GM21529 (cell line): ENCODE measurements around the gene XPA.

Experiments
- ATAC-seq: cut with Tn5 transposase; IDR thresholded peaks from one replicate; pipeline ENCODE4 v1.9.1; 2021; ENCODE audit not compliant: unreplicated experiment

The XPA gene

GRCh38 chr9:97659771-97660170 is 37.4 kb downstream of the XPA start:
- ATAC-seq, result no peak

GRCh38 chr9:97658707-97659106 is 38.4 kb downstream of the XPA start:
- ATAC-seq, result no peak

GRCh38 chr9:97651646-97652045 is 45.5 kb downstream of the XPA start:
- no peak for ATAC-seq

- ATAC-seq, result no peak
Measured at GRCh38 chr9:97647996-97648395, 49.1 kb downstream of the XPA start.

- no peak for ATAC-seq
Measured at GRCh38 chr9:97645720-97646119, 51.4 kb downstream of the XPA start.

GRCh38 chr9:97640325-97640724 is 56.8 kb downstream of the XPA start:
- ATAC-seq, result no peak

GRCh38 chr9:97638666-97639065 is 58.5 kb downstream of the XPA start:
- no peak for ATAC-seq

GRCh38 chr9:97636903-97637302 is 60.2 kb downstream of the XPA start:
- ATAC-seq, result no peak

- no peak for ATAC-seq
Measured at GRCh38 chr9:97635026-97635425, 62.1 kb downstream of the XPA start.

- no peak for ATAC-seq
Measured at GRCh38 chr9:97633859-97634490, 63.2 kb downstream of the XPA start.

- peak; percentile 84 for ATAC-seq
Measured at GRCh38 chr9:97632985-97633858, 63.9 kb downstream of the XPA start, which contains the start of the genes NCBP1 and TSTD2. Gene NCBP1 (plus strand): TSS chr9:97633821. CDS start chr9:97633882, 61 bp downstream. Gene TSTD2 (minus strand): TSS chr9:97633368. CDS start chr9:97627562, 5,806 bp downstream.

GRCh38 chr9:97632248-97632984 is 64.7 kb downstream of the XPA start:
- ATAC-seq, result peak; percentile 5

GRCh38 chr9:97630591-97630990 is 66.5 kb downstream of the XPA start:
- no peak for ATAC-seq

- no peak for ATAC-seq
Measured at GRCh38 chr9:97629156-97629555, 68.0 kb downstream of the XPA start.

- ATAC-seq, result no peak
Measured at GRCh38 chr9:97628668-97629067, 68.5 kb downstream of the XPA start.

GRCh38 chr9:97627624-97628023 is 69.5 kb downstream of the XPA start:
- no peak for ATAC-seq

GRCh38 chr9:97625620-97626019 is 71.5 kb downstream of the XPA start:
- no peak for ATAC-seq
